Psoas muscle (tissue), 8 donors: ENCODE data around the gene ATP5IF1. TPM values are rescaled to one million over a fixed set of nuclear protein-coding genes. Genes with fewer than 3 reads are reported as not detected.

Experiments
- ATAC-seq, 4 donors: fragments of 200-7000 bp; cut with Tn5 transposase; one replicate each; pipeline ENCODE4 v1.9.1; 2020; ENCODE audit warnings: moderate library complexity in 3 of 4, mild to moderate bottlenecking in 2 of 4
- DNase-seq, 2 donors: peaks; one replicate each; pipeline ENCODE4 v3.0.0-alpha.2; 2020
- H3K27ac ChIP-seq: fragments of 200-600 bp; one replicate; pipeline ENCODE4 v1.8.0; 2022
- H3K27me3 ChIP-seq, 3 donors: fragments of 200-600 bp in 1 of 3; one replicate each; pipeline versions ENCODE4 v1.6.1 to v1.8.0; 2013 to 2022; ENCODE audit warnings: low read length in 2 of 3, mild to moderate bottlenecking in 2 of 3, moderate library complexity in 1 of 3; ENCODE audit not compliant: insufficient read depth in 3 of 3
- H3K36me3 ChIP-seq, 2 donors: fragments of 200-600 bp in 1 of 2; one replicate each; pipeline versions ENCODE4 v1.6.1 to v1.8.0; 2013 to 2022; ENCODE audit warnings: low read depth in 1 of 2, mild to moderate bottlenecking in 1 of 2, moderate library complexity in 1 of 2; ENCODE audit not compliant: insufficient read depth in 1 of 2
- H3K4me1 ChIP-seq: fragments of 200-600 bp; one replicate; pipeline ENCODE4 v1.8.0; 2022
- H3K4me3 ChIP-seq: fragments of 200-600 bp; one replicate; pipeline ENCODE4 v1.8.0; 2022; ENCODE audit warnings: mild to moderate bottlenecking
- H3K9me3 ChIP-seq: fragments of 200-600 bp; one replicate; pipeline ENCODE4 v1.8.0; 2022
- CTCF ChIP-seq: fragments of 200-600 bp; IDR thresholded peaks from one replicate; pipeline ENCODE4 v1.8.0; 2022; ENCODE audit warnings: antibody characterized with exemption
- WGBS, 3 donors: extraction: QIAGEN DNeasy Blood & Tissue Kit; methylation state at CpG; one replicate each; pipeline versions ENCODE4 v1.1.6 to v1.1.7; 2013; 5-methylcytosine and 5-hydroxymethylcytosine counted together
- intact Hi-C, 2 donors: fragments of 100-400 bp; cut with DNase I; formaldehyde crosslinking; loops; one replicate each; pipeline versions ENCODE4 v1.11.0 to v1.14.2; 2022
- long read RNA-seq, 2 donors: library from polyadenylated mRNA; unstranded; transcript quantifications; one replicate each; pipeline ENCODE4 v2.0.0, GENCODE V29; 2021
- polyA plus RNA-seq, 3 donors: library from polyadenylated mRNA; stranded (reverse); fragments of 200-250 nt; gene quantifications; one replicate each; pipeline ENCODE4 v1.2.3, GENCODE V29; 2013
- total RNA-seq, 4 donors: library from RNA; stranded (reverse); fragmentation: NEBNext Ultra II Directional in 2 of 4; extraction: Animal tissue kit (Norgen Biotek cat#: 25700) in 2 of 4; gene quantifications; one replicate each; pipeline versions ENCODE4 v1.2.1 to v1.2.4, GENCODE V29; 2021 to 2023
- donor health status: healthy with polysubstance abuse.
- donor health status: DM: no; HTN: no; CAD: no; lungs with moderate emphysema.
- donor health status: Bipolar disorder and iron deficiency.
- donor health status: healthy.
- donor health status: DM: yes; HTN: yes; CAD: no.
- donor health status: DM: no; HTN: no; CAD: no.
- donor health status: DM: no; HTN: no; CAD: no.
- donor health status: DM: yes; HTN: yes; CAD: no.

Gene ATP5IF1
- 100 to 1,000 TPM; 124 to 295 (median 217) TPM for total RNA-seq
- 100 to 1,000 TPM; 125 to 332 (median 293) TPM for polyA plus RNA-seq
- long read RNA-seq, donor 1, transcript ATP5IF1-201 (3 exons, 494 nt) = major isoform, 56 of 67 reads
- long read RNA-seq, donor 1, partial matches to known transcripts = 5 of 67 reads
- long read RNA-seq, donor 1, other reads (novel, unspliced or antisense) = 6 of 67 reads
- long read RNA-seq, donor 2, transcript ATP5IF1-201 (3 exons, 494 nt) = major isoform, 84 of 97 reads
- long read RNA-seq, donor 2, partial matches to known transcripts = 1 of 97 reads
- long read RNA-seq, donor 2, other reads (novel, unspliced or antisense) = 8 of 97 reads

- peak; percentile 93 to 96 (median 94) for ATAC-seq
- 0 to 1% (median 1%) methylated on average over 56 to 60 of the region's 60 CpGs for WGBS, 3 donors
These were observed at the start of gene ATP5IF1 for GRCh38 chr1:28235755-28236655. TSS of gene ATP5IF1 (plus strand) at chr1:28236124. CDS start at chr1:28236184, 60 bp downstream.

GRCh38 chr1:28190337-28190979 is 45.5 kb upstream of the ATP5IF1 start:
- intact Hi-C loops = no loop called here
- no peaks in the 10 kb centered on the region for H3K9me3 ChIP-seq
- no peak overlapping the region for H3K4me3 ChIP-seq
- WGBS, 3 donors = 68 to 85% (median 69%) methylated on average over 3 of the region's 3 CpGs
- DNase-seq (no peak), ATAC-seq (no peak)
- no peaks in the 10 kb centered on the region for H3K4me1 ChIP-seq
- TF ChIP-seq CTCF = no peak
- H3K27me3 ChIP-seq = no peaks in the 10 kb centered on the region
- H3K27ac ChIP-seq = no peak overlapping the region
- H3K36me3 ChIP-seq = no peaks in the 10 kb centered on the region

More at GRCh38 chr1:28235755-28236655, at the start of gene ATP5IF1:
- Histone ChIP-seq H3K36me3 (peaks cover 0 to 16% of the 10 kb centered on the region in 2 donors), H3K27me3 (no peaks in the 10 kb centered on the region), H3K4me1 (peaks cover 43% of the 10 kb centered on the region), H3K9me3 (no peaks in the 10 kb centered on the region), H3K27ac (peak within 1 kb of the TSS; percentile 86), H3K4me3 (peak within 1 kb of the TSS; percentile 79)
- DNase-seq = peak; percentile 97 to 98
- intact Hi-C loops = no loop called here
- no peak for TF ChIP-seq CTCF

- Histone ChIP-seq H3K27ac (no peak overlapping the region), H3K9me3 (no peaks in the 10 kb centered on the region), H3K27me3 (no peaks in the 10 kb centered on the region), H3K4me1 (no peaks in the 10 kb centered on the region), H3K36me3 (no peaks in the 10 kb centered on the region), H3K4me3 (no peak overlapping the region)
- intact Hi-C loops = no loop called here
- no peak for TF ChIP-seq CTCF
- WGBS, 3 donors = 60 to 67% (median 65%) methylated on average over 12 of the region's 12 CpGs
- ATAC-seq = no peak
- DNase-seq = peak in 1 of 2 donors; percentile 18
These were observed 44.8 kb upstream of the ATP5IF1 start for GRCh38 chr1:28190996-28191645.

GRCh38 chr1:28193701-28194161 is 42.2 kb upstream of the ATP5IF1 start:
- Histone ChIP-seq H3K36me3 (peaks cover 0 to 9% of the 10 kb centered on the region in 2 donors), H3K4me1 (no peaks in the 10 kb centered on the region), H3K4me3 (no peak overlapping the region), H3K27me3 (no peaks in the 10 kb centered on the region), H3K27ac (no peak overlapping the region), H3K9me3 (no peaks in the 10 kb centered on the region)
- no peak for ATAC-seq
- intact Hi-C loops = no loop called here
- DNase-seq = peak in 1 of 2 donors; percentile 39
- TF ChIP-seq CTCF = no peak
- 66 to 73% (median 70%) methylated on average over 8 of the region's 8 CpGs for WGBS, 3 donors
